ENCODE data around the gene KYNU. TPM values are rescaled to one million over a fixed set of nuclear protein-coding genes. Genes with fewer than 3 reads are reported as not detected.

KYNU gene
- 1 to 10 TPM in 3 of 4 donors, under 1 TPM in 1; 0.63 to 8.7 (median 4.2) TPM for total RNA-seq

DNA sequence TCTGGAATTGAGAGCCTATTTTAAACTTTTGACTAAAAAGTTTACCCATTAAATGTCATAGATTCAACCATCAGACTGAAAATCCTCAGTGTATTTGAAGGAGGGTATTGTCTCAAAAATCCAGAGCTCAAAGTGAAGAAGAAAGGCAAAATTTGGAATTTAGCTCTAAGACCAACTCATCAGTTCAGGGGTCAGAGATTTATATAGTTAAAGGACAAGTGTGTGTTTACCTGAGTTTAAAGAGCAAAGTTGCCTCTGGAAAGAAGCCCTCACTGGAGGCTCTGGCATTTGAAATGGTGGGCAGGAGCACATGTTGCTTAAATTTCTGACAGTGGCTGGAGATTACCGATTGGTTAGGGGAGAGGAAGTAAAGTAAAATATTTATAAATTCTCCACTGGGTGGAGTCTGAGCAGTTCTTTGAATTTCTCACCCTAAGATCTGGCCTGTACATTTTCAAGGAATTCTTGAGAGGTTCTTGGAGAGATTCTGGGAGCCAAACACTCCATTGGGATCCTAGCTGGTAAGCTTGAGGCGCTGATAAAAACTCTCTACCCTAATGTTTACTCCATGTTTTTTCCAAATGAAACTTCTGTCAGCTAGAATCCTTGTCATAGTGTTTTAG, at the start of gene KYNU:
Gene KYNU (plus strand): TSS at position 449 of the 623 bp plus-strand sequence. CDS start 7,704 bp downstream, outside the sequence.
- peak within 1 kb of the TSS in 2 of 4 donors; percentile 17 to 27 for H3K4me3 ChIP-seq
- 74 to 78% methylated on average over 2 of the region's 2 CpGs for WGBS, 2 donors
- peak within 1 kb of the TSS in 2 of 4 donors; percentile 28 to 43 for H3K27ac ChIP-seq

DNA sequence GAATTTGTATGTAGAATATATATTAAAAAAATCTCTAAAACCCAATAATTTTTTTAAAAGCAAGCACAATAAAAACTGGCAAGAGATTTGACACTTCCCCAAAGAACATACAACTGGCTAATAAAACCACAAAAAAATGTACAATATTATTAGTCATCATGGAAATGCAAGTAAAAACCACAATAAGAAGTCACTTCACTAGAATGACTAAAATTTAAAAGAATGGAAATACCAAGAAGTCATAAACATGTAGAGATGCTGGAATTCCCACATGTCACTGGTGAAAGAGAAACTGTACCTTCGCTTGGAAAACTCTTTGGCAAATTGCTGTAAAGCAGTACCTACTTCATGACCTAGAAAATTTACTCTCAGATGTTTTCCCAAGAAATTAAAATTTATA, 43.4 kb upstream of the KYNU start:
- Histone ChIP-seq H3K9me3 (no peaks in the 10 kb centered on the region), H3K27ac (no peak overlapping the region), H3K4me1 (no peaks in the 10 kb centered on the region), H3K27me3 (no peaks in the 10 kb centered on the region), H3K36me3 (no peaks in the 10 kb centered on the region), H3K4me3 (no peak overlapping the region)
- DNase-seq (ENCODE audit: low spot score in 2 of 2), result no peak
- 83 to 87% methylated on average over 1 of the region's 1 CpG for WGBS, 2 donors
- no peak for TF ChIP-seq POLR2A (IDR thresholded peaks at IDR 0.05)
- TF ChIP-seq EP300 (IDR thresholded peaks at IDR 0.05), result no peak
- TF ChIP-seq CTCF (IDR thresholded peaks at IDR 0.05), result no peak

More for the DNA sequence above, at the start of gene KYNU:
- no peaks in the 10 kb centered on the region for H3K36me3 ChIP-seq
- peaks cover 0 to 11% (median 2%) of the 10 kb centered on the region in 4 donors for H3K4me1 ChIP-seq
- peak in 1 of 5 experiments; percentile 12 for TF ChIP-seq CTCF (IDR thresholded peaks at IDR 0.05)
- no peak for TF ChIP-seq POLR2A (IDR thresholded peaks at IDR 0.05)
- H3K27me3 ChIP-seq, result no peaks in the 10 kb centered on the region
- no peaks in the 10 kb centered on the region for H3K9me3 ChIP-seq
- no peak for DNase-seq (ENCODE audit: low spot score in 2 of 2)

DNA sequence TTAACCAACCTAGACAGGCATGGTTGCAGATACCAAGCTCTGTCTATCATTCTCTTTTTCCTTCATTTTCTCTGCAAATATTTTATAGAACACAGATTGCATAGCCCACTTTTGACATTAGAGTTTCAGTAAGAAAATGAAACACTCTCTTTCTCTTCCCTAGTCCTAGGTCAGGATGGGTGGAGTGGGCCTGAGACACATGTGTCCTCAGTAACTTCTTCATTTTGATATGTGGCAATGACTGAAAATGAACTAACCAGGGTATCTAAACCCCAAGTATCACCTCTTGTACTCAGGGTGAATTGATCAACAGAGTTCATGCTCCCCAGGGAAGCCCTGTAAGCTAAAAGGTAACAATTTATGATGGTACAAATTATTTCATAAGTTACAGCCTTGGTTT, 37.0 kb upstream of the KYNU start:
- no peak for DNase-seq (ENCODE audit: low spot score in 2 of 2)
- H3K4me3 ChIP-seq, result no peak overlapping the region
- no peaks in the 10 kb centered on the region for H3K36me3 ChIP-seq
- H3K27me3 ChIP-seq, result no peaks in the 10 kb centered on the region
- H3K9me3 ChIP-seq, result no peaks in the 10 kb centered on the region
- no peak overlapping the region for H3K27ac ChIP-seq
- TF ChIP-seq POLR2A (IDR thresholded peaks at IDR 0.05) (no peak), CTCF (IDR thresholded peaks at IDR 0.05) (no peak), EP300 (IDR thresholded peaks at IDR 0.05) (no peak)
- no peaks in the 10 kb centered on the region for H3K4me1 ChIP-seq

GRCh38 chr2:142841788-142842187, 35.7 kb upstream of the KYNU start:
- DNase-seq (ENCODE audit: low spot score in 2 of 2), result no peak
- Histone ChIP-seq H3K36me3 (no peaks in the 10 kb centered on the region), H3K27me3 (no peaks in the 10 kb centered on the region), H3K27ac (no peak overlapping the region), H3K4me3 (no peak overlapping the region), H3K9me3 (no peaks in the 10 kb centered on the region), H3K4me1 (no peaks in the 10 kb centered on the region)
- 64 to 67% methylated on average over 2 of the region's 2 CpGs for WGBS, 2 donors
- TF ChIP-seq CTCF (IDR thresholded peaks at IDR 0.05) (no peak), EP300 (IDR thresholded peaks at IDR 0.05) (no peak), POLR2A (IDR thresholded peaks at IDR 0.05) (no peak)

- DNase-seq (ENCODE audit: low spot score in 2 of 2), result no peak
- Histone ChIP-seq H3K36me3 (no peaks in the 10 kb centered on the region), H3K4me3 (no peak overlapping the region), H3K4me1 (no peaks in the 10 kb centered on the region), H3K9me3 (no peaks in the 10 kb centered on the region), H3K27me3 (no peaks in the 10 kb centered on the region), H3K27ac (no peak overlapping the region)
- WGBS, 2 donors, result 91 to 94% methylated on average over 1 of the region's 1 CpG
- TF ChIP-seq EP300 (IDR thresholded peaks at IDR 0.05) (no peak), POLR2A (IDR thresholded peaks at IDR 0.05) (no peak), CTCF (IDR thresholded peaks at IDR 0.05) (no peak)
These were observed 35.1 kb upstream of the KYNU start for GRCh38 chr2:142842369-142842768.

All from tibial nerve (tissue), 4 donors.